GM18907 (cell line): ENCODE data around the gene PLA2G2F.
A peak's percentile ranks its signal among the peaks of the same experiment; 100 is the strongest.
"Not testable (repeated sequence)": the region's sequence is repeated elsewhere in the genome, so short reads cannot be mapped to it uniquely, and the experiment has no call there.

Experiments
- ATAC-seq: cut with Tn5 transposase; IDR thresholded peaks from one replicate; pipeline ENCODE4 v1.9.1; 2021; ENCODE audit warnings: mild to moderate bottlenecking, moderate library complexity; ENCODE audit not compliant: unreplicated experiment

Gene PLA2G2F

GRCh38 chr1:20114021-20114648 is 25.0 kb upstream of the PLA2G2F start:
- no peak for ATAC-seq

- ATAC-seq, result no peak
These were observed 23.6 kb upstream of the PLA2G2F start for GRCh38 chr1:20115479-20115878.

- no peak for ATAC-seq
These were observed 23.2 kb upstream of the PLA2G2F start for GRCh38 chr1:20115916-20116315.

GRCh38 chr1:20117236-20117635 is 21.9 kb upstream of the PLA2G2F start:
- no peak for ATAC-seq

GRCh38 chr1:20119347-20119746 is 19.8 kb upstream of the PLA2G2F start, which contains the start of gene PLA2G2D:
Gene PLA2G2D (minus strand): TSS chr1:20119536. CDS start chr1:20119498, 38 bp downstream.
- ATAC-seq, result no peak

GRCh38 chr1:20120796-20121195 is 18.3 kb upstream of the PLA2G2F start:
- no peak for ATAC-seq

- ATAC-seq, result no peak
These were observed 15.2 kb upstream of the PLA2G2F start for GRCh38 chr1:20123722-20124455.

GRCh38 chr1:20124456-20125057 is 14.6 kb upstream of the PLA2G2F start:
- ATAC-seq, result no peak

GRCh38 chr1:20125100-20125499 is 14.0 kb upstream of the PLA2G2F start:
- no peak for ATAC-seq

GRCh38 chr1:20126041-20126805 is 12.9 kb upstream of the PLA2G2F start:
- ATAC-seq, result peak; percentile 71

GRCh38 chr1:20126806-20127440 is 12.2 kb upstream of the PLA2G2F start:
- no peak for ATAC-seq

GRCh38 chr1:20130518-20130917 is 8.6 kb upstream of the PLA2G2F start:
- ATAC-seq, result not testable (repeated sequence)

- no peak for ATAC-seq
These were observed 4.1 kb upstream of the PLA2G2F start for GRCh38 chr1:20134995-20135394.

GRCh38 chr1:20136249-20136648 is 2.9 kb upstream of the PLA2G2F start:
- ATAC-seq, result no peak

- no peak for ATAC-seq
These were observed 2.1 kb upstream of the PLA2G2F start for GRCh38 chr1:20137055-20137454.

GRCh38 chr1:20137604-20138003 is 1.5 kb upstream of the PLA2G2F start:
- ATAC-seq, result no peak

- no peak for ATAC-seq
These were observed 777 bp upstream of the PLA2G2F start for GRCh38 chr1:20138346-20138745.

- no peak for ATAC-seq
These were observed 871 bp downstream of the PLA2G2F start for GRCh38 chr1:20139776-20140612.

- ATAC-seq, result no peak
These were observed 1.9 kb downstream of the PLA2G2F start for GRCh38 chr1:20141001-20141400.

GRCh38 chr1:20141466-20141865 is 2.3 kb downstream of the PLA2G2F start:
- ATAC-seq, result no peak
